HTERT RPE-1 (cell line): ENCODE results near the gene FA2H.
"Not testable (repeated sequence)": the region's sequence is repeated elsewhere in the genome, so short reads cannot be mapped to it uniquely, and the experiment has no call there.

Experiments used
- in situ Hi-C: fragments of 300-500 bp; cut with MboI; formaldehyde crosslinking; loops from 4 replicates; pipeline ENCODE4 v1.14.3; 2020; ENCODE audit warnings: low sequenced_read_pairs

Gene FA2H

GRCh38 chr16:74725651-74726455 is 48.8 kb downstream of the FA2H start:
- in situ Hi-C loops: no loop called here

DNA sequence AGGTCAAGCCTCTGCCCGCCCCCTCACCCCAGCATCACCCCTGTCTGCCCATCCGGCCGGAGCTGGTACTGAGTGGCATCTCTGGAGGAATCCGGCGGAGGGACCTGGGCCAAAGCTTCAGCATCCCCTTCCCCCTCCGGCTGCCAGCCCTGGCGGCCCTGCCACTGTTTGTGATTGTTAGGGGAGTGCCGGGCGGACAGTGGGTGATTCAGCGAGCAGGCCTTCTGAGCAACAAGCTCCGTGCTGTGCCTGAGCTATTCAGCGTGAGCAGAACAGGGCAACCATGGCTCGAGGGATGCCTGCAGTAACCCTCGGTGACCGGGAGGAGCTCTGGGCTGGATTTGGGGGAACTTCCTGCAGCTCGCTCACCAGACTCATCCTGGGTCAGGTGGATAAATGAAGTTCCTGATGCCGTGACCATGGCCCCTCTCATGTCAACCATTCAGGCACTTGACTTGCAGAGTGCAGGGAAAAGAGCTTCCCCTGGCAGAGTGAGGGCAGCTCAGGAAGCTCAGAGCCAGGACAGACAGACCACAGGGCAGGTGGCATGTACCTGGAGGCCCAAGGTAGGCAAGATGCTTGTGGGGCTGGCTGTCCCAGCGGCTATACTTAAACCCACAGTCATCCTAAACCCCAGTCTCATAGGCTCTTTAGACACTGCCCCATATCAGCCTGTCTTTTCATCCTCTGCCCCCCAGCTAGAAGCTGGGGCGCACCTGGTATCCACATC is 49.6 kb downstream of the FA2H start:
- in situ Hi-C loops: no loop called here

GRCh38 chr16:74723256-74723655 is 51.4 kb downstream of the FA2H start:
- in situ Hi-C loops: no loop called here

GRCh38 chr16:74722156-74722555 is 52.5 kb downstream of the FA2H start:
- in situ Hi-C loops: not testable (repeated sequence)

DNA sequence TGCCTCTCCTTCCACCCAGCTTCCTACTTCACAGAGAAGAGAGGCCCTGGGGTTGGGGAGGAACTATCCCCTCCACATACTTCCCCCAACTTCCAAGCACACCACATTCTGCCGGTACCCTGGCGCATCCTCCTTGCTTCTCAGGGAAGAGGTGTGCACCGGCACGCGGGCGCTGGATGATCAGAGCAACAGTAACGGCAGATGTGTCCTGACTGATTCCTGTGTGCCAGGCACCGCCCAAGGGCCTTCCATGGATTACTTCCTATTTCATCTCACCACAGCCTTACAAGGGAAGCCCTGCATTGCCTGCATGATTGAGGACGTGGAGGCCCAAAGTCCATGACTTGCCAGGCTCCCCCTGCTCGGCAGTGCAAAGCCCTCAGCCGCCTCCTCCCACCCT is 52.9 kb downstream of the FA2H start:
- in situ Hi-C loops: no loop called here

DNA sequence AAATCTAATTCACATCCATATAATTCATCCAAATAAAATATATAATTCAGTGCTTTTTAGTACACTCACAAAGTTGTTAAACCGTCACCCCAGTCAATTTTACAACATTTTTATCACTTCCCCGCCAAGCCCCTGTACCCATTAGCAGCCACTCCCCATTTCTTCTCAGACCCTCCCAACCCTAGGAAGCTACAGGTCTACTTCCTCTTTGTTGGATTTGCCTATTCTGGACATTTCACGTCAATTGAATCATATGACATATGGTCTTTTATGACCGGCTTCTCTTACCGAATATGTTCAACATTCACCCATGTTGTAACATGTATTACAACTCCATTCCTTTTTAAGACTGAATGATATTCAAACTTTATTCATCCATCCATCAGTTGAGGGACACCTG is 54.0 kb downstream of the FA2H start:
- in situ Hi-C loops: no loop called here

- in situ Hi-C loops: no loop called here
These were observed 55.6 kb downstream of the FA2H start for GRCh38 chr16:74718741-74719610.

DNA sequence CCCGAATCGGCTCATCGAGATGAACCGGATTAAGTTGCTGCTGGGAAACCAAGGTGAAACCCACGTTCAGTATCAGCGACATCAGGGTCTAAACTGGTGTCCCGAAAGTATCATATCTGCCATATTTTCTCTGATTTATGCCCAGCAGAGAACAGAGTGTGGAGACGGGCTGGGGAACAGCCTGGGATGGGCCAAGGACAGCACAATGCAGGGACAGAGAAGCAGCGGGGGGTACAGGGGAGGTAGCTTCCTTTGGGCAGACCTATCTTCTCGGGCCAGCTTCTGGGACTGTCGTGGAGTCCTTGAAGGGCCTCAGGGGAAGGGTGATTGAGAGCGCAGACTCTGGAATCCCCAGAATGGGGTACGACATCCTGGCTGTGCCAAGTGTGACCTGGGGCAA is 56.5 kb downstream of the FA2H start:
- in situ Hi-C loops: no loop called here

DNA sequence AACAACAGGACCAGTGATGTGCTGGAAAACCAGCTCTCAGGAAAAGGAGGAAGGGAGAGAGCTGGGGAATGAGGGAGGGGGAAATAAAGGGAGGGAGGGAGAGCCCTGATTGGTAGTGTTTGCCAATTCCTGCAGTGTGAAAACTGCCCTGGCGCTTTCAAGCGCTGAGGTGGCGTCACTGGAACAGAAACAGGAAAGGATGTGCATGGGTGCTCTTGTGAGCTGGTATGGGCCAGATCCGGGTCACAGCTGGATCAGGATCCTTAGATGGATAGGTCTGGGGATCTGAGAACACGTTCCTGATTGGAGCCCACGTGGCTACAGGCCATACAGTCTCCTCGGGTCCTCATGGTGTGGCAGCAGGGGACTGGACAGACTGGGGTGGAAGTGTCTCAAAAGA is 57.3 kb downstream of the FA2H start:
- in situ Hi-C loops: no loop called here

- in situ Hi-C loops: no loop called here
These were observed 58.3 kb downstream of the FA2H start for GRCh38 chr16:74716355-74716754.

DNA sequence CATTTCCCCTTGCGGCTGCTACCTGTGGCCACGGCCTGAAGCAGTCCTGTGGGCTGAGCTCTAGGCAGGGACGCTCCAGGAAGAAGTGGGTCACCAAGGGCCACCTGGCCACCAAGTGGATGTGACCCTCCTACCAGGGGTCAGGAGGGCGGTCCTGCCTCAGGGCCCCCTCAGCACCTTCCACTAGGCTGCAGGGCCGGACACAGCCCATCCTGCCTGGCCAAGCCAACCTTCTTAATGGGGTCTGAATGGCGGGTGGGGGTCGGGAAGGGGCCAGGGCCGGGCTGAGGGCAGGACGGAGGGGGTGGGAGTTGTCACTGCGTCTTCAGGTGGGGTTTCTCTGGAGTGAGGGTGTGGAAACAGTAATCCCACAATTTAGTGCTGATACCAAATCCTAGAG is 60.7 kb downstream of the FA2H start:
- in situ Hi-C loops: no loop called here

GRCh38 chr16:74713325-74713724 is 61.3 kb downstream of the FA2H start:
- in situ Hi-C loops: no loop called here

GRCh38 chr16:74711938-74712337 is 62.7 kb downstream of the FA2H start:
- in situ Hi-C loops: no loop called here

DNA sequence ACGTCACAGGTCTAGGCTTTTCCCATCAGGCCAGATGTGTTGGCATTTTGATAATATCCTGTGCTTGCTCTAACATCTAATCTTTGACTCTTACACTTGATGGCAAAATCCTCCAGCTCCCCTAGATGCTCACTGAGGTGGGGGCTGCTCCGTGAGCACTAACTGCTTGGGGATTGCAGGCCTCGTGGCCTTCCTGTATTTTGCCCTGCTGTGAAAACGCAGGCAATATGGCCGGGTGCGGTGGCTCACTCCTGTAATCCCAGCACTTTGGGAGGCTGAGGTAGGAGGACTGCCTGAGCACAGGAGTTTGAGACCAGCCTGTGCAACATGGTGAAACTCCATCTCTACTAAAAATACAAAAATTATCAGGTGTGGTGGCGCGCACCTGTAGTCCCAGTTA is 64.2 kb downstream of the FA2H start:
- in situ Hi-C loops: no loop called here

- in situ Hi-C loops: no loop called here
These were observed 65.2 kb downstream of the FA2H start for GRCh38 chr16:74709441-74709877.

DNA sequence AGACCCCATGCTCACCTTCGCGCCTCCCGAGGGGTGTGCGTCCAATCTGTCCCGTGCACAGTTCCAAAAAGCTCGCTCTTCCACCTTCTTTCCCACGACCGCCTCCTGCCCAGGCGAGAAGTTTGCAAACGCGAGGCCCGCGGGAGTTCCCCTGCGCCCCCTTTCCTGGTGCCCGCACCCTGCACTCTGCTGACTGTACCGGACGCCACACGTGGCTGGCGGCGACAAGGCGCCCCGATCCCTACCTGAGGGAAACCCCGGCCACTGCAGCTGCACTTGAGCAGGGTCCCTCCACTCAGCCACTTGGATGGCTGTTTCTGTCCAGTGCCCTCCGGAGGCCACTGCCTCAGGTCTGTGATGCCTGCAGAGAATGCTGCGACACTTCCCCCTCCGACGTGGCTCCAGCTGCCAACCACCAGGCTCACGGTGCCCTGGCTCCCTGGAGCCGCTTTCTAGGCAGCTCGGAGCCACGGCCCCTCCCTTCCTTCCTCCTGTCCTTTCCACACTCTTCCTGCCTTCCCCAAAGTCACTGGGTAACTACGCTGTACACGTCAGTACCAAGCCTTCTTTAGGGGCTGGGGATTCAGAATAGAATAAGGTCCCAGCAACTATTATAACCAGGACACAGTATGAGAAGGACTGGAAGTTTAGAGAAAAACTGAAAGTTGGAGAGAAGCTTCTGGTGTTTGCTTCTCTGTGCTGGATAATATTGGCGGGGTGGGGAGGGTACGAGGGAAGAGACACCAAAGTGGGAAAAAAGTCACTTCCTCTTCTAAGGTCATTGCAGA is 74.0 kb downstream of the FA2H start, which contains the start of gene MLKL:
Gene MLKL, minus strand, starts transcription at position 425 of the 788 bp plus-strand sequence. CDS start 5,105 bp downstream, outside the sequence.
- in situ Hi-C loops: no loop called here

DNA sequence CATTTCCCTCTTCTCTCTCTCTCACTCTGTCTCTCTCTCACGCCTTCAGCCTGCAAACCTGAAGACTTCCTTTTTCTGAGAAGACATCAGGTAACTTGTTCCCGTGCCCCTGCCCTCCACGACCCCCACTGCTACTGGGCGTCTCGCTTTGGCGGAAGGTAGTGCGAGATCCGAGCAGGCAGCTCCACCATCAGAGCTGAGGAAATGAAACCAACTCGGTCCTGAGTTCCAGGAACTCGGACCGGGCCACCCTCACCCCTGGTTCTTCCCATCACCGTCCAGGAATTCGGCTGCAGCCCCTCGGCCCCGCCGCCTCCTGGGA is 74.5 kb downstream of the FA2H start:
- in situ Hi-C loops: no loop called here

- in situ Hi-C loops: no loop called here
These were observed 75.0 kb downstream of the FA2H start for GRCh38 chr16:74699666-74700065.

DNA sequence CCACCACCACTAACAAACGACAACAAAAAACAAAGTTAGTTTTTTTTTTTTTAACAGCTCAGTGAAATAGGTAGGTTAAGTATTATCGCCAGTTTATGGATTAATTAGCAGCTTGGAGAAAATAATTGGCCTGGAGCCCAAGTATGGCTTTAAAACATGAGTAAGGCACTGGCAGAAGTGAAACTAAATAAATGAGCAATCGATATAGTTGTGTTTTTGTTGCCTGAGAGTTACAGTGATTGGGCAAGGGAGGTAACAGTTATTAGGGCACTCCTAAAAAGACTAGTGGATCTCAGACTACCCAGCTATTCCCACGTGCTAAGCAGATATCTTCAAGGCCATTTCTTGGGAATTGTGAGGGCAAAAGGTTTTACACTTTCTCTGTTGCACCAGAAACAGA is 76.4 kb downstream of the FA2H start:
- in situ Hi-C loops: no loop called here
